Fibroblast of pulmonary artery (primary cell): ENCODE measurements around the gene SELENON.

ENCODE experiments used
- DNase-seq: peaks from one replicate; pipeline ENCODE4 v3.0.0-alpha.2; 2010; ENCODE audit warnings: low read depth
- H3K4me3 ChIP-seq: replicated peaks from 2 replicates; pipeline ENCODE4 v1.5.1; 2011; ENCODE audit warnings: low read depth, mild to moderate bottlenecking, control low read depth, low read length, moderate library complexity
- CTCF ChIP-seq: IDR thresholded peaks from 2 replicates; pipeline ENCODE4 v1.5.1; 2011; ENCODE audit warnings: mild to moderate bottlenecking, control low read depth, low read length, inconsistent platforms; ENCODE audit errors: missing control alignments

The SELENON gene

GRCh38 chr1:25858906-25859789 is 59.2 kb downstream of the SELENON start, which contains the start of gene AUNIP:
AUNIP (minus strand) TSS chr1:25859457; CDS start chr1:25859357, 100 bp downstream.
- peak; percentile 89 for DNase-seq
- peak within 1 kb of the TSS; percentile 56 for H3K4me3 ChIP-seq
- no peak for TF ChIP-seq CTCF

GRCh38 chr1:25861316-25862286 is 61.6 kb downstream of the SELENON start:
- no peak for TF ChIP-seq CTCF
- H3K4me3 ChIP-seq, result no peak overlapping the region
- DNase-seq, result no peak

DNA sequence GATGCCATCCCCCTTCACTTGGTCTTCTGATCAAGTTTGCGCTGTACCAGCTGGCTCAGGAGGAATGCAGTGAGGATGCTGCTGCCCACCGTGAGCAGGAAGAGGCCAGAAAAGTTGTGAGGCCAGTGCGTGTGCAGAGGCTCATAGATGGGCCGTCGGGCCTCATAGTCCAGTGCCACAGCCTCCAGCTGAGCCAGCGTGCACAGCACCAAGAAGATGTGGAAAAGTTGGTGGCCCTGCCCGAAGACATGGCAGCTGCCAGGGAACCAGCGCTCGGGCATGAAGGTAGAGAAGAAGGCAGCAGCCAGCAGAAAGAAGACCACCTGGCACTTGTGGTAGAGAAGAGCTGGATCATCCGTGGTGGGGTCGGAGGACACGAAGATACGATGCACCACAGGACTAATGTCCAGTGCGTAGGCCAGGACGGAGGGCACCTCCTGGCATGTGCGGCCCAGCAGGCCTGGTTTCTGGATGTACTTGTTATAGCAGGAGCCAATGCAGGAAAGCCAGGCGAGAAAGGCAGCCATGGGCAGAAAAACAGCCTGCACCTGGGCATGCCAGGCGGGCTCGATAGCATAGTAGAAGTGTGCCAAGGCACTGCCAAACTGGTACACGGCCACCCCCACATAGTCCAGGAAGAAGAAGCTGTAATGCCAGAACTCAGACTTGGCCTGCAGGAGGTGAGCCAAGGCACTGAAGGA is 62.9 kb downstream of the SELENON start:
- DNase-seq, result no peak
- no peak overlapping the region for H3K4me3 ChIP-seq
- TF ChIP-seq CTCF, result no peak

- no peak for DNase-seq
- TF ChIP-seq CTCF, result no peak
- H3K4me3 ChIP-seq, result no peak overlapping the region
Measured at GRCh38 chr1:25863486-25864262, 63.7 kb downstream of the SELENON start.

- H3K4me3 ChIP-seq, result no peak overlapping the region
- TF ChIP-seq CTCF, result no peak
- DNase-seq, result no peak
Measured at GRCh38 chr1:25864434-25864833, 64.4 kb downstream of the SELENON start.

- TF ChIP-seq CTCF, result no peak
- no peak for DNase-seq
- no peak overlapping the region for H3K4me3 ChIP-seq
Measured at GRCh38 chr1:25866288-25866687, 66.3 kb downstream of the SELENON start.
